Measurements from ENCODE around the gene PRKN.

DNA sequence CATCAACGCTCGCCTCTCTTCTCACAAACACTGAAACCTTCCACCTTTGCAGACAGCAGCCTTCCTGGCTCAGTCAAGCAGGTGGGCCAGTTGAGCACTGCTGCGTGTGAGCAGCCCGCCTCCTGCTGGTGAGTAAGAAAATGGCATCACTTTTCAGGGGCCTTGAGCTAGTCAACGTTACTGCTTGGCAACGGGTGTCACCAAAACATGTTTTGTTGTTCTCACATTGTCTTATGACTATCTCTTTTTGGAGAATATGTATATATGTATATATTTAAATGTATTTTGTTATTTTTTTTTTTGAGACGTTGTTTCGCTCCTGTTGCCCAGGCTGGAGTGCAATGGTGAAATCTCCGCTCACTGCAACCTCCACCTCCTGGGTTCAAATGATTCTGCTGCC, 1356.7 kb downstream of the PRKN start:
- TF ChIP-seq, protein P1, sequence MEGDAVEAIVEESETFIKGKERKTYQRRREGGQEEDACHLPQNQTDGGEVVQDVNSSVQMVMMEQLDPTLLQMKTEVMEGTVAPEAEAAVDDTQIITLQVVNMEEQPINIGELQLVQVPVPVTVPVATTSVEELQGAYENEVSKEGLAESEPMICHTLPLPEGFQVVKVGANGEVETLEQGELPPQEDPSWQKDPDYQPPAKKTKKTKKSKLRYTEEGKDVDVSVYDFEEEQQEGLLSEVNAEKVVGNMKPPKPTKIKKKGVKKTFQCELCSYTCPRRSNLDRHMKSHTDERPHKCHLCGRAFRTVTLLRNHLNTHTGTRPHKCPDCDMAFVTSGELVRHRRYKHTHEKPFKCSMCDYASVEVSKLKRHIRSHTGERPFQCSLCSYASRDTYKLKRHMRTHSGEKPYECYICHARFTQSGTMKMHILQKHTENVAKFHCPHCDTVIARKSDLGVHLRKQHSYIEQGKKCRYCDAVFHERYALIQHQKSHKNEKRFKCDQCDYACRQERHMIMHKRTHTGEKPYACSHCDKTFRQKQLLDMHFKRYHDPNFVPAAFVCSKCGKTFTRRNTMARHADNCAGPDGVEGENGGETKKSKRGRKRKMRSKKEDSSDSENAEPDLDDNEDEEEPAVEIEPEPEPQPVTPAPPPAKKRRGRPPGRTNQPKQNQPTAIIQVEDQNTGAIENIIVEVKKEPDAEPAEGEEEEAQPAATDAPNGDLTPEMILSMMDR (IDR thresholded peaks at IDR 0.05), result peak; percentile 84 to 90 (median 85)
- no peak for TF ChIP-seq POLR2A (IDR thresholded peaks at IDR 0.05)
- TF ChIP-seq EP300 (IDR thresholded peaks at IDR 0.05; ENCODE audit: low read depth), result no peak
- TF ChIP-seq POLR2AphosphoS5 (IDR thresholded peaks at IDR 0.05), result no peak
